Psoas muscle (tissue), 8 donors: ENCODE measurements around the gene CISD3. TPM values are rescaled to one million over a fixed set of nuclear protein-coding genes. Genes with fewer than 3 reads are reported as not detected.

ENCODE experiments used
- ATAC-seq, 4 donors: fragments of 200-7000 bp; cut with Tn5 transposase; one replicate each; pipeline ENCODE4 v1.9.1; 2020; ENCODE audit warnings: moderate library complexity in 3 of 4, mild to moderate bottlenecking in 2 of 4
- DNase-seq, 2 donors: peaks; one replicate each; pipeline ENCODE4 v3.0.0-alpha.2; 2020
- H3K27ac ChIP-seq: fragments of 200-600 bp; one replicate; pipeline ENCODE4 v1.8.0; 2022
- H3K27me3 ChIP-seq, 3 donors: fragments of 200-600 bp in 1 of 3; one replicate each; pipeline versions ENCODE4 v1.6.1 to v1.8.0; 2013 to 2022; ENCODE audit warnings: low read length in 2 of 3, mild to moderate bottlenecking in 2 of 3, moderate library complexity in 1 of 3; ENCODE audit not compliant: insufficient read depth in 3 of 3
- H3K36me3 ChIP-seq, 2 donors: fragments of 200-600 bp in 1 of 2; one replicate each; pipeline versions ENCODE4 v1.6.1 to v1.8.0; 2013 to 2022; ENCODE audit warnings: low read depth in 1 of 2, mild to moderate bottlenecking in 1 of 2, moderate library complexity in 1 of 2; ENCODE audit not compliant: insufficient read depth in 1 of 2
- H3K4me1 ChIP-seq: fragments of 200-600 bp; one replicate; pipeline ENCODE4 v1.8.0; 2022
- H3K4me3 ChIP-seq: fragments of 200-600 bp; one replicate; pipeline ENCODE4 v1.8.0; 2022; ENCODE audit warnings: mild to moderate bottlenecking
- H3K9me3 ChIP-seq: fragments of 200-600 bp; one replicate; pipeline ENCODE4 v1.8.0; 2022
- whole genome bisulfite sequencing, 3 donors: extraction: QIAGEN DNeasy Blood & Tissue Kit; methylation state at CpG; one replicate each; pipeline versions ENCODE4 v1.1.6 to v1.1.7; 2013; 5-methylcytosine and 5-hydroxymethylcytosine counted together
- intact Hi-C, 2 donors: fragments of 100-400 bp; cut with DNase I; formaldehyde crosslinking; loops; one replicate each; pipeline versions ENCODE4 v1.11.0 to v1.14.2; 2022
- polyA plus RNA-seq, 3 donors: library from polyadenylated mRNA; stranded (reverse); fragments of 200-250 nt; gene quantifications; one replicate each; pipeline ENCODE4 v1.2.3, GENCODE V29; 2013
- total RNA-seq, 4 donors: library from RNA; stranded (reverse); fragmentation: NEBNext Ultra II Directional in 2 of 4; extraction: Animal tissue kit (Norgen Biotek cat#: 25700) in 2 of 4; gene quantifications; one replicate each; pipeline versions ENCODE4 v1.2.1 to v1.2.4, GENCODE V29; 2021 to 2023
- TF ChIP-seq, protein P1 (sequence below): fragments of 200-600 bp; IDR thresholded peaks from one replicate; pipeline ENCODE4 v1.8.0; 2022; ENCODE audit warnings: antibody characterized with exemption
- donor health status: healthy with polysubstance abuse.
- donor health status: DM: no; HTN: no; CAD: no; lungs with moderate emphysema.
- donor health status: Bipolar disorder and iron deficiency.
- donor health status: healthy.
- donor health status: DM: yes; HTN: yes; CAD: no.
- donor health status: DM: no; HTN: no; CAD: no.
- donor health status: DM: no; HTN: no; CAD: no.
- donor health status: DM: yes; HTN: yes; CAD: no.

Gene CISD3
- total and polyA plus RNA-seq, 7 donors = 29.9 to 83.6 (median 41.5) TPM

DNA sequence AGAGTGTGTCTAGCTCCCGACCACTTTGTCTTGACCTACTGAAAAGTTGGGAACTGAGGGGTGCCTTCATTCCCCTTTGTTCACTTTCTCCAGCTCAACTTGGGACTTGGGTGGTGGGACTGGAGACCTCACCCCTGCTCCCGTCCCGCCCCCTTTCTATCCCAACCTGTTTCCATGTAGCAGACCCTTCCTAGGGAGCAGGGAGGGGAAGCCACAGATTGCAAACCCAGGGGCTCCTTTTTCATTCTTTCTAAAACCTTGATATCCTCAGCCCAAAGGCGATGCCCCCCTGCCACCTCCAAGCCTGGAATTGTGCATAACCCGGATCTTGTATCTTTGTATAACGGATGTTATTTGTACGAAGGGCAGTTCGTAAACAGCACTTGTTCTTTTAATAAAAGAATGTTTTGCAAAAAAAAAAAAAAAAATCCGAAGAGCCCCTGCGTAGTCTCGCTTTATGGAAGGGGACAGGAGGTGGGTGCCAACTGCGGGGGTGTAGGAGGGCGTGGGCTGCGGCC lies 714 bp upstream of the CISD3 start:
- Histone ChIP-seq H3K27ac (peak overlapping the region; percentile 77), H3K4me1 (peaks cover 20% of the 10 kb centered on the region)

DNA sequence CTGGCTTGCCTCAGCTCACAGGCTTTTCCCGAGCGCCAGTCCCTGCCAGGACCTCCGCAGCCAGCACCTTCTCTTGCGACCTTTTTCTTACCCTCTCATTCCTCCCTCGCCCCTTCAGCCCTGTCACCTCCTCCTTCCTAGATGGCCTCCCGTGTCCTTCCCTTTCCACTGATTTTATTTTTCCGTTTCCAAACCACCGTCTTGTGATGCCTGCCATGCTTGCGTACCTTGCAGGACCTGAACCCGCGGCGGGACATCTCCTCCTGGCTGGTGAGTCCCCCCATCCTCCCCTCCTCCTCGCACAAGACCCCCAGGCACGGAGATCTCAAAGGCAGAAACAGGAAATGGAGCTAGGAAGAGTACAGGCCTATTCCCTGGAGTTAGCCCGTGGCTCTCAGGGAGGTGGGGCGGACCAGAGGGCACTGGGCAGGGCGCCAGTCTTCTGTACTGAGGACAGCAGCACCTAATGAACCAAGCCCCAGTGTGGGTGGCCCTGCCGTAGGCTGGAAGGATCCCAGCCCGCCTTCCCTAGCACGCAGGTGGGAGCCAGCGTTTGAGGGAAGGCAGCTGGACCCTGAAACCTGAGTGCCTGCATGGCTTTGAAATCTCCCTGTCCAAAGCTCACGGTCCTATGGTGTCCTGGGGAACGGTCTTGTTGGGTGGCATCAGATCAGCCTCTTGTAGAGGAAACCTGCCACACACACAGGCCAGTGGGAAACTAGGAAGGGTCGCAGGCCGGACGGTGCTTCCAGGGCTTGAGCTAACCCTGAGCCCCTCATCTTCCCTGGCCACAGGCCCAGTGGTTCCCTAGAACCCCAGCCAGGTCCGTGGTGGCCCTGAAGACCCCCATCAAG lies 612 bp downstream of the CISD3 start:
- peaks cover 20% of the 10 kb centered on the region for H3K4me1 ChIP-seq
- no peaks in the 10 kb centered on the region for H3K27me3 ChIP-seq
- intact Hi-C loops = loop anchor here (5.0 to 10.0 kb wide), 2 partner anchors 33 to 176 kb away; no protein-coding TSS in a partner anchor
- H3K36me3 ChIP-seq = peaks cover 0 to 22% of the 10 kb centered on the region in 2 donors
- peak overlapping the region; percentile 77 for H3K27ac ChIP-seq
- H3K9me3 ChIP-seq = no peaks in the 10 kb centered on the region
- ATAC-seq (peak; percentile 33 to 62 (median 44)), DNase-seq (peak; percentile 80 to 87)
- H3K4me3 ChIP-seq = peak overlapping the region; percentile 72
- 7 to 16% (median 12%) methylated on average over 25 to 27 of the region's 27 CpGs for WGBS, 3 donors
- TF ChIP-seq, protein P1, sequence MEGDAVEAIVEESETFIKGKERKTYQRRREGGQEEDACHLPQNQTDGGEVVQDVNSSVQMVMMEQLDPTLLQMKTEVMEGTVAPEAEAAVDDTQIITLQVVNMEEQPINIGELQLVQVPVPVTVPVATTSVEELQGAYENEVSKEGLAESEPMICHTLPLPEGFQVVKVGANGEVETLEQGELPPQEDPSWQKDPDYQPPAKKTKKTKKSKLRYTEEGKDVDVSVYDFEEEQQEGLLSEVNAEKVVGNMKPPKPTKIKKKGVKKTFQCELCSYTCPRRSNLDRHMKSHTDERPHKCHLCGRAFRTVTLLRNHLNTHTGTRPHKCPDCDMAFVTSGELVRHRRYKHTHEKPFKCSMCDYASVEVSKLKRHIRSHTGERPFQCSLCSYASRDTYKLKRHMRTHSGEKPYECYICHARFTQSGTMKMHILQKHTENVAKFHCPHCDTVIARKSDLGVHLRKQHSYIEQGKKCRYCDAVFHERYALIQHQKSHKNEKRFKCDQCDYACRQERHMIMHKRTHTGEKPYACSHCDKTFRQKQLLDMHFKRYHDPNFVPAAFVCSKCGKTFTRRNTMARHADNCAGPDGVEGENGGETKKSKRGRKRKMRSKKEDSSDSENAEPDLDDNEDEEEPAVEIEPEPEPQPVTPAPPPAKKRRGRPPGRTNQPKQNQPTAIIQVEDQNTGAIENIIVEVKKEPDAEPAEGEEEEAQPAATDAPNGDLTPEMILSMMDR = no peak

More for the DNA sequence above, 714 bp upstream of the CISD3 start:
- DNase-seq (no peak), ATAC-seq (no peak)
- no peaks in the 10 kb centered on the region for H3K27me3 ChIP-seq
- 24 to 31% (median 25%) methylated on average over 14 of the region's 14 CpGs for WGBS, 3 donors
- H3K36me3 ChIP-seq = peaks cover 0 to 32% of the 10 kb centered on the region in 2 donors
- peak overlapping the region; percentile 72 for H3K4me3 ChIP-seq
- intact Hi-C loops = loop anchor here in 1 of 2 donors (2.0 kb wide), 1 partner anchor 19 kb away; no protein-coding TSS in a partner anchor
- no peaks in the 10 kb centered on the region for H3K9me3 ChIP-seq
- TF ChIP-seq, protein P1 = no peak

DNA sequence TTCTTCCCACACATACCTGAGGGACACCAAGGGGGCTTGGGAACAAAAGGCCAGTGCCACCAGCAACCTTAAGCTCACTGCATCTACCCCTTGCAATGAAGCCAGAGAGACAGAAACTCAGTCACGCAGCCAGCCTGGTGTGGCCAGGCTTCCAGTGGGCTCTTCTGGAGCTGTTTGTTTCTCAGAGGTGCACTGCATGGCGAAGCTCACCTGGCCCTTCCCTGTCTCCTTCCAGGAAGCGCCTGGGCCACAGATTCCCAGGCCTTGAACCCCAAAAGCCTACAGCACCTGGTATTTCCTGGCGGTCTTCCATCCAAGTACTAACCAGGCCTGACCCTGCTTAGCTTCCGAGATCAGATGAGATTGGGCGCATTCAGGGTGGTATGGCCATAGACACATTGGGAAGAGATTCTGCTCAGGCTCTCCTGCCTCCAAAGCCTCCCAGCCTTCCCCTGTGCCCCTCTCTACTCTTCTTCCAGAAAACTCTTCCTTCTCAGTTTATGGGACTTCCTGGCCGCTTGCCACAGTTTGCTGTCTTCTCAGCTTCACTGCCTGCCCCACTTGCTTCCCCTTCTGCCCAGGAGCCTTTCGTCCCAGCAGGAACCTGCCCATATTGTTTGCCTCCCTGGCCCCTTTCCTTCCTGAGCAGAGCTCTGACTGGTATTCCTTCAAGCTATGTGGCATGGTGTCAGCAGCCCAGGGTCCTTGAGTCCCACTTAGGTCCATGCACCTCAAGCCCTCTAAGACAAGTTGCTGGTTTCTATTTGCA lies 1.6 kb downstream of the CISD3 start:
- 65 to 83% (median 81%) methylated on average over 8 of the region's 8 CpGs for WGBS, 3 donors
- intact Hi-C loops = loop anchor here (5.0 to 10.0 kb wide), 2 partner anchors 34 to 177 kb away; no protein-coding TSS in a partner anchor
- peak overlapping the region; percentile 77 for H3K27ac ChIP-seq

More for the DNA sequence above, 1.6 kb downstream of the CISD3 start:
- ATAC-seq (no peak), DNase-seq (no peak)
- Histone ChIP-seq H3K27me3 (no peaks in the 10 kb centered on the region), H3K36me3 (peaks cover 0 to 22% of the 10 kb centered on the region in 2 donors), H3K4me3 (peak overlapping the region; percentile 72), H3K4me1 (peaks cover 20% of the 10 kb centered on the region), H3K9me3 (no peaks in the 10 kb centered on the region)
- TF ChIP-seq, protein P1 = no peak
